Mucosa of descending colon (tissue), 3 donors: Measurements from ENCODE around the gene TMEM212. TPM values are rescaled to one million over a fixed set of nuclear protein-coding genes. Genes with fewer than 3 reads are reported as not detected.

Experiments used
- ATAC-seq: fragments of 200-7000 bp; cut with Tn5 transposase; one replicate; pipeline ENCODE4 v1.9.1; 2020; ENCODE audit warnings: mild to moderate bottlenecking, moderate library complexity
- DNase-seq, 3 donors: peaks; one replicate each; pipeline ENCODE4 v3.0.0-alpha.2; 2020
- H3K36me3 ChIP-seq: fragments of 200-600 bp; one replicate; pipeline ENCODE4 v1.8.0; 2021; ENCODE audit warnings: low read depth, mild to moderate bottlenecking
- H3K4me1 ChIP-seq: fragments of 200-600 bp; one replicate; pipeline ENCODE4 v1.8.0; 2021; ENCODE audit warnings: low read depth, mild to moderate bottlenecking
- H3K4me3 ChIP-seq: fragments of 200-600 bp; one replicate; pipeline ENCODE4 v1.8.0; 2021; ENCODE audit warnings: mild to moderate bottlenecking
- H3K9me3 ChIP-seq: fragments of 200-600 bp; one replicate; pipeline ENCODE4 v1.8.0; 2021; ENCODE audit warnings: mild to moderate bottlenecking
- CTCF ChIP-seq: fragments of 200-600 bp; IDR thresholded peaks from one replicate; pipeline ENCODE4 v1.8.0; 2022; ENCODE audit warnings: antibody characterized with exemption, mild to moderate bottlenecking
- intact Hi-C, 2 donors: fragments of 100-400 bp; cut with DNase I in 1 of 2; cut with micrococcal nuclease in 1 of 2; formaldehyde crosslinking; loops; one replicate each; pipeline versions ENCODE4 v1.11.0 to v1.11.1; 2022; cut with DNase I, micrococcal nuclease
- total RNA-seq, 3 donors: library from RNA; stranded (reverse); fragmentation: NEBNext Ultra II Directional in 2 of 3; extraction: Animal tissue kit (Norgen Biotek cat#: 25700) in 2 of 3; gene quantifications; one replicate each; pipeline versions ENCODE4 v1.2.1 to v1.2.4, GENCODE V29; 2021 to 2023
- donor health status: DM: no; HTN: no; CAD: no; lungs with moderate emphysema.
- donor health status: DM: no; HTN: no; CAD: no.
- donor health status: DM: no; HTN: yes; CAD: no.

TMEM212 gene
- total RNA-seq, 3 donors from 2014 or later: not detected

GRCh38 chr3:171821778-171822358 lies 21.3 kb upstream of the TMEM212 start:
- no peak for ATAC-seq
- H3K36me3 ChIP-seq: no peaks in the 10 kb centered on the region
- H3K9me3 ChIP-seq: no peaks in the 10 kb centered on the region
- no peak overlapping the region for H3K4me3 ChIP-seq
- TF ChIP-seq CTCF: no peak
- no peaks in the 10 kb centered on the region for H3K4me1 ChIP-seq
- no peak for DNase-seq
- intact Hi-C loops: loop anchor here in 1 of 2 donors (10.0 kb wide), 1 partner anchor 177 kb away; no protein-coding TSS in a partner anchor

GRCh38 chr3:171822431-171823106 lies 20.6 kb upstream of the TMEM212 start:
- no peak for DNase-seq
- ATAC-seq: no peak
- no peaks in the 10 kb centered on the region for H3K36me3 ChIP-seq
- H3K9me3 ChIP-seq: no peaks in the 10 kb centered on the region
- intact Hi-C loops: loop anchor here in 1 of 2 donors (10.0 kb wide), 1 partner anchor 178 kb away; no protein-coding TSS in a partner anchor
- no peak for TF ChIP-seq CTCF
- no peaks in the 10 kb centered on the region for H3K4me1 ChIP-seq
- H3K4me3 ChIP-seq: no peak overlapping the region

- peak; percentile 24 for ATAC-seq
- Histone ChIP-seq H3K4me3 (no peak overlapping the region), H3K9me3 (no peaks in the 10 kb centered on the region), H3K36me3 (no peaks in the 10 kb centered on the region), H3K4me1 (no peaks in the 10 kb centered on the region)
- peak in 1 of 3 donors; percentile 42 for DNase-seq
- intact Hi-C loops: loop anchor here in 1 of 2 donors (10.0 kb wide), 1 partner anchor 179 kb away; no protein-coding TSS in a partner anchor
- TF ChIP-seq CTCF: no peak
Measured at GRCh38 chr3:171824116-171824515, 19.0 kb upstream of the TMEM212 start.

GRCh38 chr3:171824824-171825221 lies 18.3 kb upstream of the TMEM212 start:
- ATAC-seq (no peak), DNase-seq (no peak)
- Histone ChIP-seq H3K9me3 (no peaks in the 10 kb centered on the region), H3K36me3 (no peaks in the 10 kb centered on the region), H3K4me1 (no peaks in the 10 kb centered on the region), H3K4me3 (no peak overlapping the region)
- no peak for TF ChIP-seq CTCF
- intact Hi-C loops: loop anchor here in 1 of 2 donors (10.0 kb wide), 1 partner anchor 180 kb away; no protein-coding TSS in a partner anchor

GRCh38 chr3:171825222-171825828 lies 17.8 kb upstream of the TMEM212 start:
- no peaks in the 10 kb centered on the region for H3K36me3 ChIP-seq
- no peak for TF ChIP-seq CTCF
- H3K9me3 ChIP-seq: no peaks in the 10 kb centered on the region
- no peak for ATAC-seq
- H3K4me1 ChIP-seq: no peaks in the 10 kb centered on the region
- intact Hi-C loops: loop anchor here in 1 of 2 donors (10.0 kb wide), 1 partner anchor 181 kb away; no protein-coding TSS in a partner anchor
- H3K4me3 ChIP-seq: no peak overlapping the region
- no peak for DNase-seq
